Stimulated activated CD4-positive, alpha-beta T cell treated with anti-CD3 and anti-CD28 coated beads, Interleukin-15, amount 100 ng/mL, for 24 hours (primary cell): ENCODE data around the gene ADTRP.

Experiments
- DNase-seq: peaks from one replicate; pipeline ENCODE4 v3.0.0-alpha.2; 2020

ADTRP gene

DNA sequence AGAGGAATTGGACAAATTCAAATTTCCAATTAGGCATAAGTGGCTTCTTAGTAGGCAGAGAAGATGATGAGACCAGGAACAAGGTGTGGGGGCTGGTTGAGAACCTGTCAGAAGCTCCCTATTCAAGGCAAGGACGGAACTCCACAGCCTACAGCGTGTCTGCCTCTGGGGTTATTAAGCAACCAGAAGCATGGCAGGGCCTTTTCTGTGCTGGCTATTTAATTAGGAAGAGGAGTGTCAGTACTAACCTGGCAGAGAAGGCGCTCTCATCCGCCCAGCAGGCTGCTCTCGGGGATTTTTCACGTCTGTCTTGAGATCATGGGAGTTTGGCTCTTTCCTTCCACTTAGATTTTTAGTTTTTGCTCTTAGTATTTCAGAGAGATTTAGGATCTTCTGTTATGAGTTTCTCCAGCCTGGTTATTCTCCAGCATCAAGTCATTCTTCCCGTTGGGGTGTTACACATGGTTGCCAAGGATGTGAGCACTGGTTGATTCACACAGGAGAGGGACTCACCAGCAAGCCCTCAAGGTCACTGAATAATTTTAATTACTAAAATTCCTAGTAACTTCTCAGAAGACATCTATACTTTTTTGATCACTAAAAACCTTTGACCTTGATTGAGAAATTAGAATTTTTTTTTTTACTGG, 23.9 kb downstream of the ADTRP start:
- no peak for DNase-seq

DNA sequence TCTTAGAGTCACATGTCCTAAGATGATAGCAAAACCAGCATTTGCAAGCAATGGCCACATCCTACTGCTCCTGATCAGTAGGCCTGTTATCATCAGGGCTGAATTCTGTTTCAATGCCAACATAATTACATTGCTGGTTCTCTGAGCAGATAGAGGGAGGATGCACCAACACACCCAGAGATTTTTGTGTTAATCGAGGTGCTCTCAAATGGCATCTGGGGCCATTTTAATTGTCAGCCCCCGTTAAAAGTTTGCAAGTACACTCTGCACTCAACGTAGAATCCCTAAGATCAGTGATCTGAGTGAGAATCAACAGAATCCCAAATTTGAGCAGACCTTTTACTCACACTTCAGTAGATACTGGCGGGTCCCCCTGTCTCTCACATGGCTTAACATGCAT, 24.8 kb downstream of the ADTRP start:
- no peak for DNase-seq

DNA sequence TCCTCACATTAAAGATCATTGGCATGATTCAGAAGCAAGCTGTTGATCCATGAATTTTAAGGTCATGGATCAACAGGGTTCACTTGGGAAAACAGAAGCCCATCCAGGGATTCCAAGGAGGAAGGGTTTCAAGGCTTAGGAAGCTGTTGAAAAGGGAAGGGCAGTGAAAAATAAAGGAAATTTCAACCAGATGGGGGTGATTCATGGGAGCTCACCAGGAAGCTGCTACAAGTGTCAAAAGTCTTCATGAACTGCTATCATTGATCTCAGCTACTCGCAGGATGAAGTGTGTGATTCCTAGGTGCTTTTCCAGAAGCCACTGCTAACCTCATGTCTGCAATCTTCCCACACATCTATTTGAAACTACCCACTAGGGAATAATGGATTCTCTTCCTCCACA, 26.2 kb downstream of the ADTRP start:
- DNase-seq = no peak

DNA sequence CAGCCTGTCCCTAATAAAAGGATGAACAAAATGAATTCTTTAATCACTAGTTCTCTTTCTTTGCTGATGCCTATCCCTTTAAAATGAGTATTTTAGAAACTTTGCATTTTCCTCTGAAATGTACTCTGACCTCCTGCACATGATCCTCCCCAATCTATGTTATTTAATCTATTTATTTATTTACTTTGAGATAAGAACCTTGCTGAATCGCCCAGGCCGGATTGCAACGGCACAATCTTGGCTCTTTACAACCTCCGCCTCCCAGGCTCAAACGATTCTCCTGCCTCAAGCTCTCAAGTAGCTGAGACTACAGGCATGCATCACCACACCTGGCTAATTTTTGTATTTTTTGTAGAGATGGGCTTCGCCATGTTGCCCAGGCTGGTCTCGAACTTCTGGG, 27.9 kb downstream of the ADTRP start:
- no peak for DNase-seq

DNA sequence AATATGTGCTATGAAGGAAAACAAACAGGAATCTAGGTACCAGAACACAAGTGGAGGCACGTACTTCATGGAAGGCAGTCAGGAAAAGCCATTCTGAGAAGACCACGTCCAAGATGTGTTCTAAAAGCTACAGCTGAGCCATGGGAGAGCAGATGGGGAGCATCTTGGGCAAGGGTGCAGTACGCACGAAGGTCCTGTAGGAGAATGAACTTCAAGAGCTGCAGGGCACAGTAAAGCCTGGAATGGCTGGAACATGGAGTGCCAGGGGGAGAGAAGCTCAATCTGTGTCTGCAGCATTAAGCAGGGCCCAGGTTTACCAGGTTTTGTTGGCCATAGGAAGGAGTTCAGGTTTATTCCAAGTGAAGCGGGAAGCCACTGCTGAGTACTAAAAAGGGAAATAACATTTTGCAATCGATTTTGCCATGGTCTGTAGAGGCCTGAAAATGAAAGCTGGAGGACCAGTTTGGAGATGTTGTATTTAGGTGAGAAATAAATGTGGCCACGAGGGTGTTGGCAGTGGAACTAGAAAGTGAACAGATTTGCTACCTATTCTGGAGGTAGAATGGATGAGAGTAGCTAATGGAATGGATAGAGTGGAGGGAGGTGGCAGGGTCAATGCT, 29.9 kb downstream of the ADTRP start:
- DNase-seq = no peak

DNA sequence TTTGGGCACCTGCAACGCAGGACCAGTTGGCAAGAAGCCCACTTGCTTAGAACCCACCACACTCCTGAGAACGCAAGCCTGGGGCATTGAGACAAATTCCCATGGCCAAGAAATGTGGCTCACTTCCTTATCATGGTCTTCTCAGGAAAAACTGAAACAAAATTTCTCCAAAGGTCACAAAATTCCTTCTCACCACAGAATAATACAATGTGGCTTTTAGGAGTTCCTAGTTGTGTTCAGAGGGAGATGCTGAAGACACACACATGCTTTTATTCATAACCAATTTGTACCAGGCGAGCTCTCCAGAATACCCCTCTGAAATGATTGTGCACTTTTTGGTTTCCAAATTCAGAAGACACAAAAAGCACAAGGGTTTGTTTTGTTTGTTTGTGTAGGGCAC, 31.6 kb downstream of the ADTRP start:
- DNase-seq = no peak

DNA sequence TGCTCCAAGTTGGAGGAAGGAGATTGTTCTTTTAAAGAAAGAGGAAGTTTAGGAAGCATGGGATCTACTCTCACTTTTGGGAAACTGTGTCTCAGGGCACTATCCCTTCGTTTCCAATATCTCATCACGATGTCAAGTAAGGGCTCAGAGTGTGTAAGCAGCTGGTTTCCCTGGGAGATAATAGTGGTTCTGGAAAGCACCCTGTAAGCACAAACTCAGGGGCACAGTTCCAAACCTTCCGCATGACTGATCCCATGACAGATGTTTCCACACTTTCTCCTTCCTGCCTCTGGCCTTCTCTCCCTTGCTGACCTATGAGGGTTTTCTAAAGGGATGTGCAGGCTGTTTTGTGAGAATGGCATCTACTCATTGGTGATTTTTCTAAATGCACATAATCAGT, 33.9 kb downstream of the ADTRP start:
- no peak for DNase-seq

DNA sequence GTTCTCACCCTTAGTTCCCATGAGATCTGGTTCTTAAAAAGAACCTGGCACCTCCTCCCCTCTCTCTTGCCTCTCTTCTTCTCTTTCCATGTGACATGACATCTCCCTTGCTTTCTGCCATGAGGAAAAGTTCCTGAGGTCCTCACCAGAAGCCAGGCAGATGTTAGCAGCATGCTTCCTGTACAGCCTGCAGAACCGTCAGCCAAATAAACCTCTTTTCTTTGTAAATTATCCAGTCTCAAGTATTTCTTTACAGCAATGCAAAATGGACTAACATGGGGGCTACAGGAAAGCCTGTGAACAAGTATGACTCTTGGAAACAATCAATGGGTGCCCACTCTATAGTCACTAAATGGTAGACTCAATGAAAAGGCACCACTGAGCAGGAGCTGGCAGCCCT, 34.5 kb downstream of the ADTRP start:
- DNase-seq = no peak

DNA sequence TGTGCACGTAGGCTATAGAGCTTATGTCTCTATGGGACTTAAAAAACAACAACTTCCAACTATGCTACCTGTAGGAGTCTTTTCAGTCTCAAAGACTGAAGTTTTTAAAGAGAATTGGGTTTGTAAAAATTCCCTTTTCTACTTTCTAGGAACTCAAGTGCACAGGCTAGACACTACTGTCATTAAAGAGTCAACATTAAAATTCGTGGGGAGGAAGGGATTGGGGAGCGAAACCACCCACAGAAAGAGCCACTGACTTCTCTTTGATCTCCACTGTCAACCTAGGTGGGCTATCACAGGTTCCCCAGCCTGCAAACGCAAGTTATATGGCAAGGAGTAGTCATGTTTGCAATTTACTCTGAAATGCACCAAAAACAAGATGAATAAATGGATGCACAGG, 37.7 kb downstream of the ADTRP start:
- DNase-seq = no peak

DNA sequence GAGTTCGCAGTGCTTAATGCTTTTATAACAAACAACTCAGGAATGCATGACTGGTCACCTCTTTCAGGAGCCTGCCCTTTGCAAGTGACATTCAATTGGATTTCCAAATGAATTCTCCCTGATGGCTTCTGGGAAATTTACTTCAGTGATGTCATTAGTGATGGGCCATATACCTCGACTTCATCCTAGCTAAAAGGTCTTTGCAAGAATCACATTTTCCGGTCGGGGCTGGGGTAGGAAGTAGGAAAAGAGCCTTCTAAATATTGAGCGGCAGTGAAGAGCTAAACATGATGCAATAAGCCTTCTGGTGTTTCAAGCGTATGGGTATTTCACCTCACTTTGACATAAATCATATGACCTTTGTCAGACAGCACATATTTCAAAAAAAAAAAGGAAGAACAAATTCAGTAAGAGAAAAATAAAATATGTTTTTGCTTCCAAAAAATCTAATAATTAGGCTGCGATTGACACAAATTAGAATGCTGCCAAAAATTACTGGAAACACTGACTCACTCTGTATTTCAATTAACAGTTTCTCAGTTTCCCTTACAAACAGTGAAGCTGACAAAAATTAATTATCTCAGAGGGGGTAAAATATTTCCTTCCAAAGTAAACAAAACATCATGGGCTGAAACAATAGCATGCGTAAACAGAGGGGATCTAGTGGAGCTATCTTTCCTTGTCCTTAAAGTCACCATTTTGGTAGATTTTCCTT, 39.8 kb downstream of the ADTRP start:
- no peak for DNase-seq

DNA sequence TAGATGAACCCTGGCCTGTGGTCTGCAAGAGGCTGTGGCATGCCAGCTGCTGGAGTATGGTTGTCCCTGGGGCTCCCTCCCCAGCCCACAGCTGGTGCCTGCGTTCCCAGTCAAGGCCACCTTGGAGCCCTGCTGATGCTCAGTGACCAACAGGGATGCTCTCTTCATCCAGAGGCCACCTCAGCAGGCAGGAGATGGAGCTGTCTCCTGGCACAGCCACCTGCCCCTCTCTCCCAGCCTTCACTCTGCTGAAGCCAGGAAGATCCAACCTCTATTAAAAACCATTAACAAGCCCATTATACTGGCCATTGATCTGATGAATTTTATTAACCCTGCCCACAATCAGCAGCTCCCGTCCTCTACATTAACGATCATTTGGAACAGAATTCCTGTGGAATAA, 40.4 kb downstream of the ADTRP start:
- no peak for DNase-seq

DNA sequence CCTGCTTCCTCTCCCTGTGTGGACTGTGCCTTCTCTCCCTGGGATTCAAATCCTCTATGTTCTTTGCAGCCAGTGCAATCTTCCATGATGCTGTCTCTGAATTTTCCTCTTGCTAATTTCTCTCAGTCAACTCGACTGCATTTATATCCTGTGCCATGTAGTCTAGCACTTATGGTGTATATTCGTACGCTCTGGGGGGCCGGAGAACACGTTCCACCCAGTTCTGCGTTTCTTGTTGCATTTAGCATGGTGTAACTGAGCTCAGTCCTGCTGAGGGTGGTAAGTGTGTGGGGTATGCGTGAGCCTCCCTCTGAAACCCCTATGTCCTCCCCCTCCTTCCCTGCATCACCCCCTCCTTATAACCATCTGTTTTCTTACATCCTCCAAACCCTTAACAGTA, 42.0 kb downstream of the ADTRP start:
- no peak for DNase-seq

DNA sequence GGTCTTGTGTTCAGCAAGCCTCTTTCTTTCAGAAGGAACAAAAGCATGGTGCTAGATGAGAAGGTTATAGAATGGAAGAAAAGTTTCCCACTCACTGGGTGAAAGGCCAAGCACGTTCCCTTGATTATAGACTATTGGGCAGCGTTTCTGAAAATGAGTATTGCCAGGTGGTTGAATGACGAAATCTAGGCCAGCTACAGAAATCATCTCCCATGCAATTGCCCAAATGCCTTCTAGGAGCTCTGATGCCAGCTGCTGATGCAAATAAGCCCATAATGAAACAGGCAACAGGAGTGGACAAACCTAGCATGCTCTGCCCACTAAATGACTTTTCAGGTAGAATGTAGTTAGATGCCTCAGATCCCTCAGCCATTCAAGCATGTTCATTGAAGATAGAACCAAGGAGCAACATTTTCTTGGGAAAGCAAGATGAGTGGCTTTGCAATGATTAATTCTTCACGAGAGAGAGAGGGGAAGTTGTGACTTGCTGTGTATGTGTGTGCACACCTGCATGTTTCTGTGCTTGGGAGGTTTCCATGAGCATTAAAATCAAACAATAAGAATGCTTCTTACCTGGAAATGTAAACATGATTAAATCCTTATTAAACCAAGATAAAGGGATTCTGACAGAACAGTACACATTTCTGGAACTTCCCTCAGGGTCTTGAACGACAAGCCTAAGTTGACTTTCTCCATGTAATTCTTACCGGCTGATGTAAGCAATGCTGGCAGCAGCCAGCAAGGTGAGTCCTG, 43.6 kb downstream of the ADTRP start:
- DNase-seq = no peak

DNA sequence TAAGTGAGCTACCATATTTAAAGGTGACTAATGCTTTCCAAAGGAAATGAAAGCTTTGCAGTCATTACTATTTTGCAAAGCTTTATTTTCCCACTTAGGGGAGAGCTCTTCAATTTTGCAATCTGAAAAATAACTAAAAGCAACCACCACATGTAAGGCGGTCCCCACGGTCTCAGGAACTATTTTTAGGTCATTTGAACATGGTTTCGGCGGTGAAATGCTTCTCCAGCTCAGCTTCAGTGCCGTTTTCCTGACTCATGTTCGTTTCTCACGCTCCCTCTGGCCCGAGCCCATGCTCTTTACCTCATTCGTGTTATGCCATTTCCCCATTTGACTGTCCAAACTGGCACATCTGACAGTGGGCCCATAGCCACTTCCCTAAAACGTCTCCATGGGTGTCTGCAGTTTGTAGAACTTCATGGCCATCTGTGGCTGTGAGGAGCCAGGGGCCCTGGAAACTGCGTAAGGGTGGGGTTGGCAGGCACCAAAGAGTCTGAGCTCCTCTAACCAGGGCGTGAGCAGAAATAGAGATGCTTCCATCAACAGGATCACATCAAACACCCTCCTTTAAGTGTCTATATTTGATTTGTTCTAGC, 46.5 kb downstream of the ADTRP start:
- DNase-seq = peak; percentile 83

DNA sequence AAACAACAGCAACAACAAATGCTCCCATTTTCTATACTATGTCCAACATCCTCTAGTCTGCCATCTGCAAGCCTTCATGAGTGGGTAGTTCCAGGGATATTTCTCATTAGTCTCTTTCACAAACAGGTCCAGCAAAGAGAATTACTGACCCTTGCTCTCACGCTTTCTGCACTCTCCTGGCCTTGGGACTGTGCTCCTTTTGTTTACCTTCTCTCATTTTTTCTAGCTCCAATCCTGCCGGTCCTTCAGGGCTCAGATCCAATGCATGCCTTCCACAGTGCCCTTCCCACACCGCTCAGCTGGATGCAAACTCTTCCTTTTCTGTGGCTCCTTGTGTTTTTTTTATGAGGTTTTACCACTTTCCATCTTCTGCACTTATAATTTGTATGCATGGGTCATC, 47.2 kb downstream of the ADTRP start:
- no peak for DNase-seq

DNA sequence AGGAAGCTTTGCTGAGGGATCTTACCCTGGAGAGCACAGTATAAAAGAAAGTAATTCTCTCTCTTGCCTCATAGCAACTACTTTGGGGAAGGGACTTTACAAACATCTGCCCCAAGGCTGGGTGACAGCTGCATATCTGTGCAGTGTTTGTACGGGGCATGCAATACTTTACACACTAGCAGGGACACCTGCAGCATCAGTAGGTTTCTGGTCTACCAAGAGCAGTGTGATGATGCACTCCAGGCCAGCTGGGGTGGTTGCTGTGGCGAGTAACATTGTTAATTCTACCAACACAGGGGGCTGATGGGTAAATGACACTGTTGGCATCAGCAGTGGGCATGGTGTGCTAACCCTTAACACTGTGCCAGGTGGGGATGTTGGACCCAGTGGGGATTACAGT, 48.0 kb downstream of the ADTRP start:
- peak; percentile 56 for DNase-seq

DNA sequence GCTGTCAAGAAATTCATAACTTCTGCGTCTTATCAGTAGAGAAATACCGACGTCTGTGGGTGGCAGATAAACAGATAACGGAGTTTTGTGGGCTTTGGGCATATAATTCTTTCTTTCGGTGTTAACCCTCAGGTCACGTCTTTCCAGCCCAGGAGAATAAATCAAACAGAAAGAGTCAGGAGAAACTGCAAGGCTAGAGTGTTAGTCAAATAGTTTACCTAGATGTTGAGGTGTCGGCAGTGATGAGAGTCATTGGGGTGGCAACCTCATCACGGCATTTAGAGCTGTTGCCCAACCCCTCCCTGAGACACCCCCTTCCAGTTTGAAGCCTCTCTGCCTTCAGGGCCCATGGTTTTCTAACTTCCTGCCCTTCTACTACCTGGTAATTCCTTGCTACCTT, 49.5 kb downstream of the ADTRP start:
- DNase-seq = peak; percentile 75

DNA sequence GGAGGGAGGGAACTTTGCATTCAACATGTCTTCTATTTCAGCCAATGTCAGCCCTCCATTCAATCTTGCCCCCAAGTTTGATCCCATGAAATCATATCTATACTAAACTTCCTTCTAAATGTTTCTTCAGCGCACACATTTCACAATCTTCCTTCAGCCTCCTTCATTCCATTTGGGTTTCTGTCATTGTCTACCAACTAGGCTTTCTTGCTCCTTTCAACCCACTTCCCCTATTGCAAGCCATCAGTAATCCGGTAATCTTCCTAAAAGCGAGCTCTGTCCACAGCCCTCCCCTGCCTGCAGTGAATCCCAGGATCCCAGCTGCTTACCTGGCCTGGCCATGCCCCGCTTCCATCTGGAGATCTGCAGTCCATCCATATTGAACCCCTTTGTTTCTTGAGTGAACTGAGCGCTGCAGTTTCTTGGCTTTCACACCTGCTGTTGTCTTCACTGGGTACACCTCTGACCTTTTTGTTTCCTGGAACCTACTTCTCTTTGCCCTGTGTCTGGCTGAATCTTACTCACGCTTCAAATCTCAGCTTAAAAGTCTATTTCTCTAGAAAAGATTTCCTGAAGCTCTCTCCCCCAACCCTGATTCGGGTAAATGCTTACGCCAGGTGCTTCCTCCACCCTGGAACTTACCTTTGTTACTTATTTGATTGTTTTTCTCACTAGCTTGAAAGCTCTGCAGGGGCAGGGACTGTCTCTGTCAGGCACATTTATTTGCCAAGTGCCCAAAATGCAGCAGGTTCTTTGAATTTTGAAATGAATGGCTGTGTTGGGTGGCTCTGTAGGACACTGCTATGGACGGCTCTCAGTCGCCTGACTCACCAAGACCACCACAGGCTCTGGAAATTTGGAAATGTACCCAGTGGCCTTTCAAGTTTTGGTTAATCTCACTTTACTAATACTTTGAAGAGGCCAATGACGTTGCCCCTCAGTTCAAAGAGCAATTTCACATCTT, 50.3 kb downstream of the ADTRP start:
- peak; percentile 32 for DNase-seq

DNA sequence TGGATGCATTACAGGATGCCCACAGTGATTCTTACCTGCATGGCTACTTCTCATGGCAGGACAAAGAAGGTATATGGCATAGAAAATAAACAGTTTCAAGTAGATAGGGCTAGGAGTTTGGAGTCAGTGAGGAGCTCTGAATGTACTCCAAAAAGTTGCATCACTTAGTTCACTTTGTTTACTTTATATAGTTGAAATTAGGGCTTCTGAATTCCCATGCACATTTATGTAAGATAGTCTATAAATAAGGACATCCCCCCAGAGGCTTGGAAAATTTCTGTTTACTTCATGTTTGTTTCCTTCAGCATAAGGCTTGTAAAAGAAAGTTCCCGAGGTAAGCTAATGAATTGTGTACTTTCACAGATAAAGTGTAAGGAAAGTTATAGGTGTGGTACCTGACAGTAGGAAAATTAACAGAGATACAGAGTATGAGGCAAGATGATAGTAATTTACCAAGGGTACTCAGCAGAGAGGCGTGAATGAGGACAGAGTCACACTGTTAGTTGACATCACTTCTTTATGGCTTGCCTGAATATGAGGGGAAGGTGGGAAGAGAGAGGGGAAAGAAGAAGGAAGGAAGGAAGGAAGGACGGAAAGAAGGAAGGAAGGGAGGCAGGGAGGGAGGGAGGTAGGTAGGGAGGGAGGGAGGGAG, 51.1 kb downstream of the ADTRP start:
- no peak for DNase-seq

DNA sequence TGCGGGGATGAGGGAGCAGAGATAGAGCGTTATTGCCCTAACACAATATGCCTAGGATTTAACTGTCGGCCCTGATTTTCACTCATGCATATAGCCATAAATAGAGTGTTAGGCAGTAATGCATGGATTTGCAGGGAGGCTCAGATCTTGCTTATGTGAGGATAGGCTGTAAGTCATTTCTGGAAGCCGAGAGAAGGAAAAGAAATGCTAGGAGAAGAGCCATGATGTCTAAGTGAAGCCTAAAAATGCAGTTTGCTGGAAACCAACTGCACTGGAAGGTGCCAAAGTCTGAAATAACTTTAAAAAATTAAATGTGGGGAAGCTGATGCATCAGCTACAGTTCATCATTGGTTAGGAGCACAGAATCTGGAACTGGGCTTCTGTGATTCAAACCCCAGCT, 54.3 kb downstream of the ADTRP start:
- DNase-seq = no peak

DNA sequence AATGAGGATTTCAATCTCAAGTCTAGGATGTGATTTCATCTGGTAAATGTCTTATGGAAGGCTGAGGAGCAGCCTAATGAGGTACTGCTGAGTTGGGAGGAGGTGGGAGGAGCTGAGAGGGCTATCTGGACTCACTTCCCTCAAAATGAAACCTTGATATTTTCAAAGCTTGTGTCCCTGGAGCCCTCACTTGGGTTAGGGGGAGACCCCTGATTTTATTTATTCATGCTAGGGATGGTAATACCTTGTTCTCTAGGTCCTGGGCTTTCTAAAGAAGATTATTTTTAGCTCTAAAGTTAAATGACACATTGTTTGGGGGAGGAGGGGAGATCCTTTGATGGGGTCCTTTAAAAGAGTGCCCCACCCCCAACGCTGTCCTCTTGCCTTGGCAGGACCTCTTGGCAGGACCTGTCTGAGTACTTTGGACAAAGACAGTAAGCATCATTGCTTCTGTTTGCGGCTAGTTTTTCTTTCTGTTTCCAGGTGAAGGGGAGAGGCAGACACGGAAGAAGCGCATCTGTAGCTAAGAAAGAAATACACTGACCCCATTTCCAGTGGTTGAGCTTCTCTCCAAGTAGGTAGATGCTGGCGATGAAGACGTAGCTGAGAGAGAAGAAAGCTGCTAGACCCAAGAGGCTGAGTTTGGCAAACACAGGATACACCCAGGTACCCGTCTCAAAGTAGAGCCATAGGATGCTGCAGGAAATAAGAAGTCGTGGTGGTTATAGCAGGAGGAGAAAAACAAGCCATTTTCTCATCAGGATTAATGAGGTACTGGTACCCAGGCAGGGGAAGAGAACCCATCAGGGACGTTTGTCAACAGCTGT, 55.6 kb downstream of the ADTRP start:
- no peak for DNase-seq
